ENCODE data around the gene SLC16A7.

Gene SLC16A7

GRCh38 chr12:59654061-59654460, 58.2 kb downstream of the SLC16A7 start:
- TF ChIP-seq POU6F1 (CRISPR knock-in tag; IDR thresholded peaks at IDR 0.05; ENCODE audit: borderline replicate concordance, low read depth) (no peak), ISL1 (CRISPR knock-in tag; IDR thresholded peaks at IDR 0.05) (no peak), OSR1 (CRISPR knock-in tag; IDR thresholded peaks at IDR 0.05) (no peak), TOX (CRISPR knock-in tag; IDR thresholded peaks at IDR 0.05; ENCODE audit: borderline replicate concordance) (no peak), ZNF8 (CRISPR knock-in tag; IDR thresholded peaks at IDR 0.05) (no peak), CREB5 (CRISPR knock-in tag; IDR thresholded peaks at IDR 0.05; ENCODE audit: low read depth) (no peak), CSDC2 (CRISPR knock-in tag; IDR thresholded peaks at IDR 0.05) (no peak), RARB (CRISPR knock-in tag; IDR thresholded peaks at IDR 0.05) (no peak), ZFP3 (CRISPR knock-in tag; IDR thresholded peaks at IDR 0.05) (no peak), ZNF70 (CRISPR knock-in tag; IDR thresholded peaks at IDR 0.05) (no peak), ARNTL (CRISPR knock-in tag; IDR thresholded peaks at IDR 0.05; ENCODE audit: borderline replicate concordance, low read depth) (no peak), SNAI2 (CRISPR knock-in tag; IDR thresholded peaks at IDR 0.05) (no peak)
- no peak for ATAC-seq

GRCh38 chr12:59657266-59657665, 61.4 kb downstream of the SLC16A7 start:
- ATAC-seq = no peak

More at GRCh38 chr12:59657266-59657665, 61.4 kb downstream of the SLC16A7 start:
- TF ChIP-seq OSR1 (CRISPR knock-in tag; IDR thresholded peaks at IDR 0.05) (no peak), ARNTL (CRISPR knock-in tag; IDR thresholded peaks at IDR 0.05; ENCODE audit: borderline replicate concordance, low read depth) (no peak), ISL1 (CRISPR knock-in tag; IDR thresholded peaks at IDR 0.05) (no peak), TOX (CRISPR knock-in tag; IDR thresholded peaks at IDR 0.05; ENCODE audit: borderline replicate concordance) (no peak), ZNF70 (CRISPR knock-in tag; IDR thresholded peaks at IDR 0.05) (no peak), TSHZ2 (CRISPR knock-in tag; IDR thresholded peaks at IDR 0.05) (no peak), PATZ1 (CRISPR knock-in tag; IDR thresholded peaks at IDR 0.05; ENCODE audit: borderline replicate concordance) (no peak), GLIS3 (CRISPR knock-in tag; IDR thresholded peaks at IDR 0.05) (no peak), ESRRG (CRISPR knock-in tag; IDR thresholded peaks at IDR 0.05) (no peak), ZNF8 (CRISPR knock-in tag; IDR thresholded peaks at IDR 0.05) (no peak), TCF4 (CRISPR knock-in tag; IDR thresholded peaks at IDR 0.05; ENCODE audit: borderline replicate concordance) (no peak), BACH2 (CRISPR knock-in tag; IDR thresholded peaks at IDR 0.05; ENCODE audit: borderline replicate concordance) (no peak), CSDC2 (CRISPR knock-in tag; IDR thresholded peaks at IDR 0.05) (no peak), RARB (CRISPR knock-in tag; IDR thresholded peaks at IDR 0.05) (no peak), CREB5 (CRISPR knock-in tag; IDR thresholded peaks at IDR 0.05; ENCODE audit: low read depth) (no peak), CSRNP3 (CRISPR knock-in tag; IDR thresholded peaks at IDR 0.05) (no peak)
